Lower leg skin (tissue), 3 donors: Measurements from ENCODE around the gene CREB5.

Source experiments
- POLR2A ChIP-seq, 2 donors: fragments of 450-650 bp; IDR thresholded peaks; one replicate each; pipeline ENCODE4 v1.6.1; 2016 to 2017; ENCODE audit warnings: antibody characterized with exemption in 2 of 2, mild to moderate bottlenecking in 1 of 2, moderate library complexity in 1 of 2
- TF ChIP-seq, protein P1 (sequence below), 3 donors: fragments of 450-650 bp; IDR thresholded peaks; one replicate each; pipeline ENCODE4 v1.5.1; 2016; ENCODE audit warnings: antibody characterized with exemption in 3 of 3, mild to moderate bottlenecking in 3 of 3, moderate library complexity in 2 of 3

DNA sequence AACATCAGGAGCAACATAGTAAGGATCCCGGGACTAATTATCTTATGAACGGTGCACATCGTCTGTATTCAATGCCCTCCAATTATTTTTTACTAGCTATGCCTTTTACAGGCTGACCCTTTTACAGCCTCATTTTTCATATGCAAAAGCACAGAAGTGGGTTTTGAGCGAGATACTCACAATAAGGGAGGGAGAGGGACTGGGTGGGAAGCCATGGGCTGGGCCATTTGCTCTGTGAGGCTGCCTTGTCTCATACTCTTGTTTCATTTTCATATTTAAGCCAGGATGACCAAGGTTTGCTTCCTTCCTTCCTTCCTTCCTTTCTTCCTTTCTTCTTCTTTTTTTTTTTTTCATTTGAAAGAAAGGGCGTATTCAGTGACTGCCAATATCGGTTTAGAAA is 286.5 kb downstream of the CREB5 start:
- no peak for TF ChIP-seq POLR2A (IDR thresholded peaks at IDR 0.05)
- TF ChIP-seq, protein P1, sequence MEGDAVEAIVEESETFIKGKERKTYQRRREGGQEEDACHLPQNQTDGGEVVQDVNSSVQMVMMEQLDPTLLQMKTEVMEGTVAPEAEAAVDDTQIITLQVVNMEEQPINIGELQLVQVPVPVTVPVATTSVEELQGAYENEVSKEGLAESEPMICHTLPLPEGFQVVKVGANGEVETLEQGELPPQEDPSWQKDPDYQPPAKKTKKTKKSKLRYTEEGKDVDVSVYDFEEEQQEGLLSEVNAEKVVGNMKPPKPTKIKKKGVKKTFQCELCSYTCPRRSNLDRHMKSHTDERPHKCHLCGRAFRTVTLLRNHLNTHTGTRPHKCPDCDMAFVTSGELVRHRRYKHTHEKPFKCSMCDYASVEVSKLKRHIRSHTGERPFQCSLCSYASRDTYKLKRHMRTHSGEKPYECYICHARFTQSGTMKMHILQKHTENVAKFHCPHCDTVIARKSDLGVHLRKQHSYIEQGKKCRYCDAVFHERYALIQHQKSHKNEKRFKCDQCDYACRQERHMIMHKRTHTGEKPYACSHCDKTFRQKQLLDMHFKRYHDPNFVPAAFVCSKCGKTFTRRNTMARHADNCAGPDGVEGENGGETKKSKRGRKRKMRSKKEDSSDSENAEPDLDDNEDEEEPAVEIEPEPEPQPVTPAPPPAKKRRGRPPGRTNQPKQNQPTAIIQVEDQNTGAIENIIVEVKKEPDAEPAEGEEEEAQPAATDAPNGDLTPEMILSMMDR (IDR thresholded peaks at IDR 0.05), result no peak
